Fibroblast of skin of scalp (primary cell): ENCODE data around the gene PPP3R1.

Experiments used
- DNase-seq: peaks from one replicate; pipeline ENCODE4 v3.0.0-alpha.2; 2013

The PPP3R1 gene

GRCh38 chr2:68256093-68256450 is 3.7 kb upstream of the PPP3R1 start:
- peak; percentile 51 for DNase-seq

DNA sequence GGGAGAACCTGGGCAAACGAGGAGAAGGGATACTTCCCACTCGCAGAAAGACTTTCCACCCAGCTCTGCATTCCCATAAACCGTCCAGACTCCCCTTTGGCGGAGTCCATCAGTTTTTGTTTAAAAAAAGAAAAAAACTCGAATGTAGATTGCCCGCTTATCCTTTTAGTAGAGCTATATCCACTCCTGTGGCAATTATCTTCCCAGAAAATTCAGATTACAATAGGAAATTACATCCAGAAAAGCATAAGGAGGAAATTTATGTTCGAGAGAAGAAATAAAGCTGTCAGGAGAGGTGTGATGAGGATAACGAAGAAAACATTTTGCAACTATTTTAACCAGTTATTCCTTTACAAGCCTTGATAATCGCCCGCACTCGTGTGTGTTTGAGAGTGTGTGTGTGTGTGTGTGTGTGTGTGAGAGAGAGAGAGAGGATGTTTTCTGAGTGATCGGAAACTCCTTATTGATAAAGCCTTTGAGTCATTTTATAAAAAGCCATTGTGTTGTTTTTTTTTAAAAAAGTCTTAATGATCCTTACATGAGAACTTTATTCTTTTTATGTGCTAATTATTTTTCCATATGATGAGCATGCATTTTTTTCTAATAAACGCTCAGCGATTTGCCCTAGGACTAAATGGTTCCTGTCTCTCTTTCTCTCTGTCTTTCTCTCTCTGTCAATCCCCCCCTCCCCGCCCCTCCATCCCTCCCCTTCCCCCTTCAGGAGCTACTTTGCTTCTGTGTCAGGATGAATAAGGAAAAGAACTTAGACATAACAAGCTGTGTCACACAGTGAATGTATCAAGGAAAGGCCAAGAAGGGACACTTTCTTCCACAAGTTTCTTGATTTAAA is 1.1 kb upstream of the PPP3R1 start:
- no peak for DNase-seq

- DNase-seq = no peak
These were observed 405 bp downstream of the PPP3R1 start for GRCh38 chr2:68251855-68252399.

GRCh38 chr2:68251187-68251854 is 1.0 kb downstream of the PPP3R1 start:
- DNase-seq = peak; percentile 73

- DNase-seq = no peak
These were observed 1.6 kb downstream of the PPP3R1 start for GRCh38 chr2:68250652-68251186.

GRCh38 chr2:68250196-68250595 is 2.1 kb downstream of the PPP3R1 start:
- DNase-seq = no peak

GRCh38 chr2:68248806-68249205 is 3.5 kb downstream of the PPP3R1 start:
- DNase-seq = no peak

GRCh38 chr2:68248361-68248760 is 4.0 kb downstream of the PPP3R1 start:
- no peak for DNase-seq

DNA sequence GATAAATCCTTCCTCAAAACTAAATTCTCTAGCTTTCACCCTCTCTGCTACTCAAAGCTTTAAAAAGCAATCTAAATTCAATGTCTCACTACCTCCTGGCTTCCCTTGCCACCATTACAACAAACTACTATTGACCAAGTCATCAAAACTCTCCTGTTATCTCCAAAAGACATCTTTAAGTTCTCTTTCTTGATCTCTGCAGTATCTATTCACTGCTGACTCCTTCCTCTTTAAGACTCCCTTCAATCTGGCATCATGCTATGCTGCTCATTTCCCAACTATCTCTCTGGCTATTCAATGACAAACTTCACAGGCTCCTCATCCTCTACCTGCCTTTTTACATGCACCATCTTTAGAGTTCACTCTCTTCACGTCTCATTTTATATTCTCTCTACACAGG is 5.9 kb downstream of the PPP3R1 start:
- DNase-seq = no peak

DNA sequence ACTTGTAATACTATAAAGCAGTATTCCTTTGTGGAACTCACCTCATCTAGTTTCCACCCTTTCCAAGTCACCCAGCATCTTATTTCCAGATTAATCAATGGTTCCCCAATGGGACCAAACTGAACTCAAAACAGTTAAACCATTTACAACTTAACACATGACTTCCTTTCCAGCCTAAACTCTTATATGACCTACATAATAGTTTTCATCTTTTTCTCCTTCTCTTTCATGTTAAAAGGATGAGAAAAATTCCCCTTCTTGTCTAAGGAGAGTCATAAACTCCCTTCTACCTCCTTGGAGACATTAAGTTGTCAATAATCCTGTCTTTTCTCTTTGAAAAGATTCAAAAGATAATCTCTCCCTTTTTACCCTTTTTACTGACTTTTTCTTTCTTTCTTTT is 6.7 kb downstream of the PPP3R1 start:
- DNase-seq = no peak

- DNase-seq = no peak
These were observed 7.3 kb downstream of the PPP3R1 start for GRCh38 chr2:68245066-68245465.

DNA sequence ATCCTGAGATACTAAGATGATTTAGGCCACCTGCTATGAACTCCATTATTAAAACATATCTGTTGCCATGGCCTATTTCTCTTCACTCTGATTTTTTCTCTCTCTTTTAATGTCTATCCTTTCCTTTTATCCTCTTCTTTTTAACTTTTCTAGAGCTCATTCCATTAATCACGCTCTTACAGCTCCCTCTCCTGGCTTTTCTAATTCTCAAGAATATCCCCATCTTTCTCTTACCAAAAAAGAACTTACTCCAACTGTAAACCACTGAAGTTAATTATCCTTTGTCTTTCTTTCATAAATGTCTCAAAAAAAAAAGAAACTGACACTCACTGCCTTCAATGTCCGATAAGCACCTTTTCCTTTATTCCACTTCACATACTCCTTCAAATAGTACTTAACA is 7.9 kb downstream of the PPP3R1 start:
- peak; percentile 29 for DNase-seq

DNA sequence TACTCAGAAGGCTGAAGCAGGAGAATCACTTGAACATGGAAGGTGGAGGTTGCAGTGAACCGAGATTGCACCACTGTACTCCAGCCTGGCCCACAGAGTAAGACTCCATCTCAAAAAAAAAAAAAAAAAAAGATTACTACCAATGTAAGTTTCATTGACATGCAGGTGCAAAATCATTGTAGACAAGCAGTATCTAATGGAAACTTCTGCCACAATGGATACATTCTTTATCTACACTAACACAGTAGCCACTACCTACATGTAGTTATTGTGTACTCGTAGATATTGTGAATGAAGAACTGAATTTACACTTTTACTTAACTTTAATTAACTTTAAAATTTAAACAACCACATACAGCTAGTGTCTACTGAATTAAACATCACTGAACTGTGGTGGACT is 10.6 kb downstream of the PPP3R1 start:
- DNase-seq = no peak

GRCh38 chr2:68240446-68240845 is 11.9 kb downstream of the PPP3R1 start:
- no peak for DNase-seq

DNA sequence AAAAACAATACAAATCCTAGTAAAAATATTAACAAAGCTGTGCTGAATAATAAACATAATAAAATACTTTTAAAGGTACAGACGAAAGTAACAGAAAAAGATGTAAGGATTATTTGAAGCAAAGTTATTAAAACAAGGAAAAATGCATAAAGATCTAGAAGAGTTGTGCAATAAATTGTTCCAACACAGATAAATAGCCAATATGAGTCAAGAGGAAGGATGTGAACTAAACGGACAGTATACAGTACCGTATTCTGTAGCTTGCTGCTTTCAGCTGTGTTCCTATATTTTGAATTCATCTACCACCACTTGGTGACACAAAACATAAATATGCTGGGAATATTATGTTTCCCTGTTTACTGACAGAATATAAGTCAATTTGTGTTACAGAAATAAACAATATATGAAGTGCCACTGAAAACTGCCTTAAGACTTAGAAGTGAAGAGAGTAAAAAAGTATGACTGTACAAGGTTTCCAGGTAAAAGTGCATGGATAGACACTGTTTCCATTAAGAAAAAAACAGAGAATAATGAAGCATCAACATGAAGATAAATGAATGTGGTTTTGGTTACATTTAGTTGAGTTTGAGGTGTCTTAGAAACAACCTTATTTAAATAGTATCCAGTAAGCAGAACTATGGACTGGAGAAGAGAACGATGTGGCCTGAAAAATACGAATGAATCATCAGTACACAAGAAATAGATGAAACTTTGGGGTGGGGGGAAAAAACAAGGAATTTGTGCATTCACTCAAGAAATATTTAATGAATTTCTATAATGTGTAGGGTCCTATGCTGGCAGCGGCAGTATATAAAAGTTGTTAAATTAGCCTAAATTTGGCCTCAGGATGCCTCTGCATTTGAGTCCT is 13.1 kb downstream of the PPP3R1 start:
- peak; percentile 52 for DNase-seq

GRCh38 chr2:68237976-68238580 is 14.3 kb downstream of the PPP3R1 start:
- DNase-seq = no peak

GRCh38 chr2:68237404-68237803 is 14.9 kb downstream of the PPP3R1 start:
- peak; percentile 38 for DNase-seq

- DNase-seq = peak; percentile 31
These were observed 15.5 kb downstream of the PPP3R1 start for GRCh38 chr2:68236876-68237275.

- no peak for DNase-seq
These were observed 16.1 kb downstream of the PPP3R1 start for GRCh38 chr2:68236103-68236734.

DNA sequence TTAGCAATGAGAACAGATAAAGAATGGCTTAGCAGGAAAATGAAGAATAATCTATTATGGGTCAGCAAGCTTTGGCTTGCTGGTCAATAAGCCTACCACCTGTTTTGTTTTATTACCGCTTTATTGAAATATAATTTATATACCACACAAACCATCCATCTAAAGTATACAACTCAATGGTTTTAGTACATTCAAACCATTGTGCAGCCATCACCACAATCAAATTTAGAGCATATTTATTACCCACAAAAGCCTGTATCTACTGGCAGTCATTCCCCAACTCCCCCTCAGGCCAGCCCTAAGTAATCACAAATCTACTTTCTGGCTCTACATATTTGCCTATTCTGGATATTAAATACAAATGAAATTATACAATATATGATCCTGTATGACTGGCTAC is 17.2 kb downstream of the PPP3R1 start:
- DNase-seq = no peak

- no peak for DNase-seq
These were observed 17.9 kb downstream of the PPP3R1 start for GRCh38 chr2:68234405-68234804.

GRCh38 chr2:68231061-68231372 is 21.3 kb downstream of the PPP3R1 start:
- DNase-seq = peak; percentile 20
